Activated naive CD8-positive, alpha-beta T cell treated with anti-CD3 and anti-CD28 coated beads, Interleukin-2, amount 50 U/mL, for 16 hours (primary cell): Measurements from ENCODE around the gene CENPP.

Experiments used
- DNase-seq: peaks from one replicate; pipeline ENCODE4 v3.0.0-alpha.2; 2020; ENCODE audit warnings: low read depth, low spot score

CENPP gene

DNA sequence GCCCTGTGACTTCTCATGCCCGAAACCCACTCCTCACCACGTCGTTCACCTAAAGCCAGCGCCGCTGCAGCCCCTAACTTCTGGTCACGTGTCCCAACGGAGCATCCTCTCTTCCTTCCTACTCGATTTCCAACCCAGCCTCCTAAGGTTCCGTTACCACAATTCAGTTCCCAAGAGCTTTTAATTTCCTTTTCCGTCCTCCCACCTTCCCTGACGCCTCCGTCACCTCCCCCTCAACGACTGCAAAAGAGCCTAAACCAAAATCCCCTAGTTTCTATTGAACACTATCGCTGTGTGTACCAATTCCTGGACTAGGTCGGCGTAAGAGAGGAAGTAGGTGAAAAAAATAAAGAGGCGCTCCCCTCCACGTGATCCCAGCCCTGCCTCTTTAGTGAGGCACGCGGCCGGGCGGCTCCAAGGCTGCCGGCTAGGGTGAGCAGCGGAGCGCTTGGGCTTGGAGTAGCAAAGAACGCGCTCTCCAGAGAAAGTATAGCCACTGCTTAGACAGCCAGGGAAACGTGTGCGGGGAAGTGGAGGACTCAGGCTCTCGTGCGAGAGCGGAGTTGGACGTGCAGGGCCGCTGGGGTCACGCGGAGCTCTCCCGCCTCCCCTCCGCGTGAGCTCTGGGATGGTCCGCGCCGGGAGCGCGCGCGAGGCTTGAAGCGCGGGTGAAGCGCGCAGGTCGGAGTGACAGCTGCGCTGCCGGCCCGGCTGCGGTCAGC is at the start of gene CENPP, which contains the start of gene NOL8:
Gene CENPP (plus strand): TSS at position 685 of the 722 bp plus-strand sequence.
Gene NOL8 (minus strand): TSS at position 82 of the 722 bp plus-strand sequence. CDS start 1,189 bp downstream, outside the sequence.
- peak; percentile 59 for DNase-seq

DNA sequence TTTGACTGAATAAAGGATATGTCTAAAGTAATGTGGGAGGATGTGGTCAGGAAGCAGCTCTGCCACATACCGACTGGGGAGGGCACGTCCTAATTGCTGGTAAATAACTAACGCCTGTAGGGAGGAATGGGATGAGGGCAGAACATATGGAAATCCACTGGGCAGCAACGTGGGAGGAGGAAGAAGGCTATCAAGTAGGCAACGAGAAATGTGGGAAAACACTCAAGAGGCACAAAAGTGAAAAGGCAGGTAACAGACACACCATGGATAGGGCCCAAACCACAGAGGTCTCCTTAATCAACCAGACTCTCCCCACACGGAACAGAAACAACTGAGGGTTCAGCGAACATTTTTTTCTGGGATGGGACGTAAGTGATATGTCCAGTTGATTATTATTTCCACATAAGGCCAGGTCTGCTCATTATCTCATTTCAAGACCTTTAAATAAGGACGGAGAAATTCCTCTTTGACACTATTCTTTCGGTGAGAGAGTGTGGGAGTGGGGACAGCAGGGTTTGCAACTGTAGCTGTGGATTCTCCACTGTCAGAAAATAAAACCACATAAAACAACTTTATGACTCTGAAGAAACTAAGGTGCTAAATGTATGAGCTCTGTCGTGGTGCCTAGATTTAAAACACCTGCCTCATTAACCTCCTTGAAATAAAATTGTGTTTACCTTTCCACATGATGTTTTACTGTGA is 49.3 kb upstream of the CENPP start:
- DNase-seq = no peak

DNA sequence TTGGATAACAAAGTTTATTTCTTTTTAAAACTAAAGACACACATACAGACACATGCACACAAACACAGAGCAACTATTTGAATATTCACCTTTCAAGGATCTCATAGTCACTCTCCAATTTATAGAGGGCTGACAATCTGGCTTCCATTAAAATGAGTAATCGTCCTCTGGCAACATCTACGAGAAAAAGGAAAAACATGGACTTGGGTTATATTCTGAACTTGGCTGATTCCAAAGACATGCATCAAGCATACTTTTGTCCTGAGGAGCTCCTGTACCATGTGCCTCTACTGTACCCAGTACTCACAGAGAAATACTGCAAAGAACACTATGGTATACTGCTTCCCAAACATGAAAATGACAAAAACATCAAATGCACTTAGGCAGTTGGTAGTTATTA is 47.6 kb upstream of the CENPP start:
- DNase-seq = no peak

DNA sequence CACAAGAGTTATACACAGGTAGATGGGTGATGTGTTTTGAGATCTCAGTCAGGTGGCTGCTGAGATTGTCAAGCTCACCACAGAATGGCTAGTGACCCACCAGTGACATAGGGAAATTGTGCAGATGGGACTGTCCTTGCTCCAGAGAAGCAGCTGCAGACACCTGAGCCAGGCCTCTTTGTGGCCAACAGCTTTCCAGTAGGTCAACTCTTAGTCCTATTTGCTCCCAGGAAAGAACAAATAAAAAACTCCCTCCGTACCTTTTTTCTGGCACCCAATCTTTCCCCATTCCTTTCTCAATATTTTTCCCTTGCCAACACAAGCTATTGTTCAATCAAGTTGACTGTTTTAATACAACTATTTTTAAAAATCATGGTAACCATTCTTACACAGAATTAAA is 46.5 kb upstream of the CENPP start:
- no peak for DNase-seq

DNA sequence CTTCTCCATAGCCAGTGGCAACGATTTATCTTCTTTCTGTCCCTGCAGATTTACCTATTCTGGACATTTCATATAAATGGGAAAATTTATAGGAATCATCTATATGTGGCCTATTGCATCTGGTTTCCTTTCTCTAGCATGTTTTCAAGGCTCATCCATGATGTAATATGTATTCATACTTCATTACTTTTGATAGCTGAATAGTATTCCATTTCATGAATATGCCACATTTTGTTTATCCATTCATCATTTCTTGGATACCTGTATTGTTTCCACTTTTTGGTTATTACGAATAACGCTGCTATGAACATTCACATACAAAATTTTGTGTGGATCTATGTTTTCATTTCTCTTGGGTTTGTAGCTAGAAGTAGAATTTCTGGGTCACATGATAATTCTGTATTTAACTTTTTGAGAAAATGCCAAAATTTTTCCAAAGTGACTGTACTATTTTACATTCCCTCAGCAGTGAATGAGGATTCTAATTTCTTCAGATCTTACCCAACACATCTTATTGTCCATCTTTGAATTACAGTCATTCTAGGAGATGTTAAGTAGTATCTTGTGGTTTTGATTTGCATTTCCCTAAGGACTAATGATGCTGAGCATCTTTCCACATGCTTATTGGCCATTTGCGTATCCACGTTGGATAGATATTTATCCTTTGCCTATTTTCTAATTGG is 35.9 kb upstream of the CENPP start:
- DNase-seq = no peak

DNA sequence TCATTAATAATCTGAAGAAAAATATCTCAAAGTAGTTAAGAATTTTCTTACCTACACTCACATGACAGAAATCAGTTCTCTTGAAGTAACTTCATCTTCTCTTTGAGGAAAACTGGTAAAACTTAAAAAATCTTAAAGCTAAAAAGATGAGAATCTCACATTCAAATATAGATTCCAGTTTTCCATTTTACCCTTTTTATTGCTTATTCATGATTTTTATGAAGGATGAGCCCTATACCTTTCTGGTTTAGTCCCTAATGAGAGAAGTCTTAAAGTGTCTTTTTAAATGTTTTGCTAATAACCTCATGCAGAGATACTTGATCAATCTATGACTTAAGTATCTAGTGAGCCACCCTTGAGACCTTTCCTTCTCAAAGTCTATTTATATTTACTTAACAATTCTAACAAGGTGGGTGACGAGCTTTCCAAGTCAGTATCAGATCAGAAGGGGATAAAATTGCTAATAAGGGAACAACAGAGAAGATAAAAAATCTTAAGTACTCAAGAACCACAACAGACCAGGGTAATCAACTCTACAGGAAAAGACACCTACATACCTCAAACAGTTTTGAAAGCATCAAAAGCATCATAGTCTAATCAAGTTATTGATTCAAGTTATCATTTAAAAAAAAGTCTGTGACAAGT is 34.8 kb upstream of the CENPP start:
- DNase-seq = no peak

DNA sequence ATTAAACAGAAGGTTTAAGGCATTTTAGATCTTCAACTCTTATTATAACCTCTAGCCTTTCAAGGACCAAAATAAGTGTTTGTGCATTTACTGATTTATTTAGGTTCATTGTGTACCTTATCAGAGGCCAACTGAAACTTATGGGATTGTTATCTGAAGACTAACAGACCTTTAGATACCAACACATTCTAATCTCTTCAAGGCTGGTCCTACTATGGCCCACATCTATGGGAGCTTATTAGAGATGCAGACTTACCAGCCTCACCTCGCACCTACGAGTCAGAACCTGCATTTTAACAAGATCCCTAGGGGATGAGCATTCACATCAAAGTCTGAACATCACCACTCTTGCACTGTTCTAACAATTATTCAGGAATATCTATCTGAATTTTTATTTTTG is 34.2 kb upstream of the CENPP start:
- no peak for DNase-seq

DNA sequence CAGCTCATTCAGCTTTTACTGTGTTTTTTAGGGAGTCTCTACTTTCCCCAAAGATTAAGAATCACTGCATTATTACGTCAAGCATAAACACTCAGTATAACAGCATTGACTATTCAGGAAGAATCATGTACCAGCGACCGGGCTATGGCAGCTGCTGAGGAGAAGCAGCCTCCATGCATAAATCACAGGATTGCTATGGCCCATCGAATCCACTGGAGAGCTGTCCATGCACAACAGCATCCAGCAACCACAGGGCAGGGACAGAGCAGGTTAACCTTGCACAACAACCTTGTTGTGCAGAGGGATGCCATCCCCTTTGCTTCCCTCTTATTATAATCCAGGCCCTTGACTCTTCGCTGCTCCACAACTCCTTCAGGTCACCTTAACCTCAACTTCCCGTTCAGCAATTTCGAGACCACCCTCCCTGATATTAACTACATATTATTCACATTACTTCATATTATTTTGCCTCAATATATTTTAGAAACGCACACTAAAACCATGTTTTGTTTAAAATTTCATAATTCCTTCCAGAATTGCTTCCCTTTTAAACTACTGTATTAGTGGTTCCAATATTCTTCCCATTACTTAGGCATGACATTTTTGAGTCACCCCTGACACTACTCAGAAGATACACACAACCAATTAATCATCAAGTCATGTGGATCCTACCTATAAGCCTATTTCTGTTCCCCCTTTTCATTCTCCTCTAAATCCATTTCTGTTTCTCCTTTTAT is 33.2 kb upstream of the CENPP start:
- DNase-seq = no peak

DNA sequence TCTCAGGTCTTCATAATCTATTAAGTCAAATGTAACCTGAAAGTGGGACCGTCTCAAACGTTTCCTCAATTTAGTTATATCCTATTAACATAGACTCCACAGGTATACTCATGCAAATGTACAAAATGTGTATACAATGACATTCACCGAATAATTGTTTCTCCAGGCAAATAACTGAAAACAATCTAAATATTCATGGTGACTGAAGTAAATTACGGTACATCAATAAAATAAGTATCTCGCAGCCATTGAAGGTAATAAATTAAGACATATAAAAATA is 32.7 kb upstream of the CENPP start:
- no peak for DNase-seq

DNA sequence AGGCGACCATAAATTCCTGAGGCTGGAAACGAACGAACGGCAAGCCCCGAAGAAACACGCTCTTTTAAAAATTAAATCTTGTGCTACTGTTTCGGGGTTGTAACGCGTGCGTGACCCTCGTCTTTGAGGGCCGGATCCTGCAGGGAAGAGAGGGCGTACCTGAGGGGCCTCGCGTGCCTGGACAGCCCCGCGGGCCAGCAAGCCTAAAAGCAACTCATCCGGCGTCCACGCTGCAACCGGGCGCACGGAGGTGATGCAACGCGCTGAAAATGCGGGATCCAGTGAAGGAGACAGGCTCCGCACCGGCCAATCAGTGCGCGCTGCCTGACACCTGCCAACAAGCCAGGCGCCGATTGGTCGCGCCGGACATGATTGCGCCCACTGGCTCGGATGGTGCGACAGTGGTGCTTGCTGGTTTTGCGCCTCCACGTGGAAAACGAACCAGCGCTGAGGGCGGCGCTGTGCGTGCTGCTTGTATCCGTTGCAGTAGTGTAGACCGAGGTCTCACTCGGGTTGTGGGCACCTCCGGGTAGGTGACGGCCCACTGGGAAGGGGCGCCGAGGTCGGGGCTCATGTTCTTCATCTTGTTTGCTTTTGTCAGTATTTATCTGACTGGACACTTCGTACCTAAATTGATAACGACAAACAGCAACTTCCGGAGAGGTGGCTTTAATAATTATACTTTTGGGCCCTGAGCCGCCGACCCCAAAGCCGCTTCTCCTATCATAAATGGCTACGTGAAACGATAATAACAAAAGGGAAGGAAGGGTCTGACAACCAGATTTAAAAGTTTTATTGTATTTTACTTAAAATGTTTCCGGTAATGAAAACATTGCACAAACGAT is 32.1 kb upstream of the CENPP start, which contains the start of gene IARS1:
Gene IARS1 (minus strand): TSS at position 246 of the 845 bp plus-strand sequence. CDS start 4,278 bp downstream, outside the sequence.
- DNase-seq = peak; percentile 98

DNA sequence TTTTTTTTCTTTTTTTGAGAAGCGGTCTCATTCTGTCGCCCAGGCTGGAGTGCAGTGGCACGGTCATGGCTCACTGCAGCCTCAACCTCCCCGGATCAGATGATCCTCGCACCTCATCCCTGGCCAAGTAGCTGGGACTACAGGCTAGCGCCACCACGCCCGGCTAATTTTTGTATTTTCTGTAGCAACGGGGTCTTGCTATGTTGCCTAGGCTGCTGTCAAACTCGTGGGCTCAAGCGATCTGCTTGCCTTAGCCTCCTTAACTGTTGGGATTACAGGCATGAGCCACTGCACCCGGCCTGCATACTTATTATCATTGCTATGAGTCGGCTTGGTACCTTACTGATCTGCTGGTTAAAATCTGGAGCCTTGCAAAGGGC is 31.5 kb upstream of the CENPP start:
- DNase-seq = no peak

DNA sequence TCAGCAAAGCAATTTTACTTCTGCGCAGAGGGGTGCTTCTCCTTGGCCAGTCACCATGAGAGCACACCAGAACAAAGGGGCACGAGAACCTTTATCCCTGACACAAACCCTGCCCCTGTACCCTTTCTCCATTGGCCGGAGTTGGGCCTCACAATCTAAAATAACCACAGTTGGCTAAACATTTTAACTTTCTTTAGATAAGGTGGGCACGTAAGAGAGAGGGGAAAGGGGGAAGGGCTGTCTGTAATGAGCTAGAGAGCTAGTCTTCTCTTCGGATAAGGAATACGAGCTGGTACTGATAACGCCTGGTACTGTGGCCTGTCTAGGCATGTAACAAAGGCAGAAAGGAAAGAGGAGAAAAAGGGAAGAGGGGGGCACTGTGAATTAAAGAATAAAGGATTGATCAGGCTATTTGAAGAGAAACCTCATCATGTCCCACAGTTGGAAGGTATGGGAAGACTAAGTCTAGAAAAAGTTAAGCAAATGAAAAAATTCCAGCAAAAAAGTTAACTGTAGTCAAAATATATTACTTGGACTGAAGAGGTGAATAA is 30.4 kb upstream of the CENPP start:
- no peak for DNase-seq

DNA sequence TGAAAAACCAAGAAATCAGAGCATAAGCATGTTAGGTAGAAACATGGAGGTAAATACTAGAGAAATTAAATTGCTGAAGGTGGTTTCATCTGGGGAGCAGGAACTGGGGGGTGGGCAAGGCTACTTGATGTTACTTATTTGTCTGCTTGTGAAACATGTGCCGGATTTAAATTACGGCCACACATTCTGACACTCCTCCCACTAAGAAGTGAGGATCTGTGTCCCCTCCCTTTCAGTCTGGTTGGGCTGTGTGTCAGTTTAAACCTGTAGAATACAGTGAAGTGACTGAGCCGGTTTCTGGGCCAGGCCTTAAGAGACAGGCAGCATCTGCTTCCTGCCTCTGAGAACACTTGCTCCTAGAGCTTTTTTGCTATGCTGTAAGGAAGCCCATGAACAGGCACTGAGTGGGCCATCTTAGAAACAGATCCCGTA is 29.9 kb upstream of the CENPP start:
- DNase-seq = no peak

DNA sequence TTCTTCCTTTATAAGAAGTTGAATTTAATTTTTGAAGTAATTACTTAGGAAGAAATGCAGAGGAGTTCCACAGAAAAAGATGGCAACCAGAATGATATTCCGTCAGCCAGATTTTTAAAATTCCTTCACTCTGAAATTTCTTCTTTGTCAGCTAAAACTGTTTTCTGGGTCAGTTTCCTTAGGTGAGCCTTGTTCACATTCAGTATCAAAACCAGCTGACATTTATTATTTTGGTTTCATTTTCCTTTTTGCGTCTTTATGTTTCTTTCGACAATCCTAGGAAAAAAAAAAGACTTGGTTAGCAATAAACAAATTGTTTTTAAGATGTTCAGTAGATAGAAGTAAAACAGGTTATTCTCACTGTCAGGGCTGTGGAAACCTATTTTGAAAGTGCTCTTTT is 28.1 kb upstream of the CENPP start:
- no peak for DNase-seq

DNA sequence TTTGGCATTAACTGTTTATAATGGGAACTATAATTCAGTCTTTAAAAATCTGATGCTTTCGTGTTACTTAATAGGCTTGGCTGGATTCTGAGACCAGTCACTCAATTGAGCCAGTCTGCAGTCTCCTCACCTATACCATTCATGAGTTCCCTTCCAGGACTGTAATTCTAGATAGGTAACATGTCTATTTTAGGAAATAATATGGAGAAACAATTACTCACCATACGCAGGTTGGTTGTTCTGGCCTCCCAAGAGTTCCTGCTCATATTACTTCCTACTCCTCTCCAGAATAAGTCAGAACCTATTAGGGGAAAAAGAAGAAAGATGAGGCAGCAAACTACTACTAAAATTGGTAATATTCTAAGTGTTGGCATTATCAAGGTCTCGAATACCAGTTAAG is 27.7 kb upstream of the CENPP start:
- DNase-seq = no peak

DNA sequence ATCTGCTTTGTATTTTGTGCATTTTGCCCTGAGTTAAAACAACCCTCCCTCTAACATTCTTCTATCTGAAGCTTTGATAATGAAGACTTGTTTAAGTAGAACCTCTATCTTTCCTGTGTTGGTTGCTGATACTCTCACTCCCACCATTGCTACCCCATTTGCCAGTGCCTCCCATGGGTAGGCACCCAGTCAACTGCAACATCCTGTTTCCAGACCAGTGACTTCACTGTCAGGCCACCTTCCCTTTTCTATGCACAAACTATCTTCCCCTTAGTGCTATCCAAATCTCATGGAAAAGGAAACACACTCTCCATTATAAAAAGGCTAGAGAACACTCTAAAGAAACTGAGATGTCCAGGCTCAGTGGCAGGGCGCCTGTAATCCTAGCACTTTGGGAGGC is 26.6 kb upstream of the CENPP start:
- no peak for DNase-seq

DNA sequence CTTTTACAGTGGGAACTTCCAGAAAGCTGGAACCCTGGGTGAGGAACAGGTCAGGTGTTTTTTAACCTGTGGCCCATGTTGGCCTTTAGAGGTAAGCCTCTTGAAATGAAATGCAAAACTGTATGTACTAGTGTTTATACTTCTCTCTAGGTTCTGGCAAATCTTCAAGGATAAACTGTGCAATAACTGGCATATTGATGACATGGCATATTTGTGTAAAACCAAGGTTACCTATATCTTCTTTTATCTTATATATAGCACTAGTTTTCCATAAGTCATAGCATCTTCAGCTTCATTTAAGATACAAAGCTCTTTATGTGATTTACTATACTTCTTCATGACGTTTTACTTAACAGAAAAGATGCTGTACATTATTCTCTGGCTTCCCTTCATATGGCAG is 24.8 kb upstream of the CENPP start:
- no peak for DNase-seq

DNA sequence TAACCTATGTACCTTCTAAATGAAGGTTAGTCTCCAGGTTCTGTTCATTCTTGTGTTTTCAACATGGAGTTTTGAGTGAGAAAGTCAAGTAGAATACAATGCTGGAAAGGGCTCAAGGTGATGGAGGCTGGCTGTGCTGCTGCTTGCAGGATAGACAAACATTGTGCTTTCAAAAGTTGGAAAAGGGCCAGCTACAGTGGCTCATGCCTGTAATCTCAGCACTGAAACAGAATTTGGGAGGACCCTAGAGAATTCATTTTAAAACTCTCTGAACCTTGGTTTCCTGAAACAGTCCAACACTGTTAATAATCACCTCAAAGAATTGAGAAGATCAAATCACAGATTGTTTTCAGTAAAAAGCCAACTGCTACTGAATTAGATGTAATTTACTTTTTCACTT is 16.9 kb upstream of the CENPP start:
- DNase-seq = no peak

DNA sequence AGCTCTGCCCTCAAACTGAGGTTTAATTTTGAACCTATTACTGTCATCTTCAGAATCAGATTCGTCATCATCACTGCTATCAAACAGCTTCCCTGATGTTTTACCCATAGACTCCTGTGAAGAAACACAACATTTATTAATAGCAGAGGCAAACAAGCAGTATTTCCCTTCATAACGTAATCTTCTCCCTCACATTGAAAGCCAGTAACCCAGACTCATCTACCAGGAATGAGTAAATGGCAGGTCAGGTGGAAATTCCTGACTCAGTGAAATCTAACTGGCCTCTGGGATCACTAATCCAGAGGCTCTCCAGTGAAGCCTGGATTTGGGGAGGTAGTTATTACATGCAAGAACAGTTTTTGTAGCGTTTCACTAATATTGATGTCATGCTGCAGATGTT is 15.2 kb upstream of the CENPP start:
- no peak for DNase-seq

DNA sequence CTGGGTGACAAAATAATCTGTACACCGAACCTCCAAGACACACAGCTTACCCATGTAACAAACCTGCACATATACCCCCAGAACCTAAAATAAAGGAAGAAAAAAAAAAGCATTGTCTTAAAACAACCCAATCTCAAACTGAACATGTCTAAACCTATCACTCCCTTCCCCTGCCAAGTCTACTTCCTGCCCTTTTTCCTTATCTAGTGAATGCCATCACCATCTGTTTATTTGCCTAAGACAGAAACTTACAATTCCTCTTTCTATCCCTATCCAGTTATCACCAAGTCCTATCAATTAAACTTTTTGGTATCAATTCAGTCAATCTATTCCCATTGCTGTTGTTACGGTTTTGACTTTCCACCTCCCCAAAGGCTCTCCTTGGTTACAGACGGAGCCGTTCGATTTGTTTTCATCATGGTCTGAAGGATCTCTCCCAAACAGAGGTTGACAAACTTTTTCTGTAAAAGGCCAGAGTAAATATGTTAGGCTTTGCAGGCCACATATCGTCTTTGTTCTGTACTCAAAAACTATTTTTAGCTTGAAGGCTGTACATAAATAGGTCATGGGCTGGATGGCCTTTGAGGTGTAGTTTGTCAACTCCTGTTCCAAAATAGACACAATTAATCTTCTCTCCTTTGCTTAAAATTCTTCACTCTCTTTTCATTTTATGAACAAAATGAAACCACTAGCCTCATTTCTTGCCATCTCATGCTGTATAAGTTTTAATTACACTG is 12.7 kb upstream of the CENPP start:
- DNase-seq = no peak
